ENCODE results near the gene ETV6. TPM values are rescaled to one million over a fixed set of nuclear protein-coding genes. Genes with fewer than 3 reads are reported as not detected.
A peak's percentile ranks its signal among the peaks of the same experiment; 100 is the strongest.

Gene ETV6
- total RNA-seq, 4 donors from 2014 or later = 7.6 to 45.5 (median 8.2) TPM

DNA sequence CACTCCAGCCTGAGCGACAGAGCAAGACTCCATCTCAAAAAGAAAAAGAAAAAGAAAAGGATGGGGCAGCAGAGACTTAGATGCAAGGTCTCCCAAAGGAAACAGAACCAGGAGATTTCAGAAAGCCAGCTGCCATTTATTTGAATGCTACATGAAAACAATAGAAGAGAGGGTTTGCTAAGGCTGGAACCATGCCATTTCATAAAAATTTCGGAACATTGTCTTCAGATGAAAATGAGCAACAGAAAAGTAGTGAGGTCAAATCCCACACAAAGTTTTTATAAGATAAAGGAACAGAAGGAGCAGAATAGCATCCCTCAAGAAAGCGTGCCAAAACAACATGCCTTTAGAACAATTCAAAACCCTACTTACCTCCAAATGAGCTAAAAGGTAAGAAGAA lies 175.3 kb downstream of the ETV6 start:
- Histone ChIP-seq H3K27me3 (no peaks in the 10 kb centered on the region), H3K36me3 (no peaks in the 10 kb centered on the region), H3K4me3 (no peak overlapping the region), H3K27ac (no peak overlapping the region), H3K4me1 (no peaks in the 10 kb centered on the region), H3K9me3 (no peaks in the 10 kb centered on the region)
- TF ChIP-seq, protein P1, sequence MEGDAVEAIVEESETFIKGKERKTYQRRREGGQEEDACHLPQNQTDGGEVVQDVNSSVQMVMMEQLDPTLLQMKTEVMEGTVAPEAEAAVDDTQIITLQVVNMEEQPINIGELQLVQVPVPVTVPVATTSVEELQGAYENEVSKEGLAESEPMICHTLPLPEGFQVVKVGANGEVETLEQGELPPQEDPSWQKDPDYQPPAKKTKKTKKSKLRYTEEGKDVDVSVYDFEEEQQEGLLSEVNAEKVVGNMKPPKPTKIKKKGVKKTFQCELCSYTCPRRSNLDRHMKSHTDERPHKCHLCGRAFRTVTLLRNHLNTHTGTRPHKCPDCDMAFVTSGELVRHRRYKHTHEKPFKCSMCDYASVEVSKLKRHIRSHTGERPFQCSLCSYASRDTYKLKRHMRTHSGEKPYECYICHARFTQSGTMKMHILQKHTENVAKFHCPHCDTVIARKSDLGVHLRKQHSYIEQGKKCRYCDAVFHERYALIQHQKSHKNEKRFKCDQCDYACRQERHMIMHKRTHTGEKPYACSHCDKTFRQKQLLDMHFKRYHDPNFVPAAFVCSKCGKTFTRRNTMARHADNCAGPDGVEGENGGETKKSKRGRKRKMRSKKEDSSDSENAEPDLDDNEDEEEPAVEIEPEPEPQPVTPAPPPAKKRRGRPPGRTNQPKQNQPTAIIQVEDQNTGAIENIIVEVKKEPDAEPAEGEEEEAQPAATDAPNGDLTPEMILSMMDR (IDR thresholded peaks at IDR 0.05) = no peak
- no peak for TF ChIP-seq POLR2A (IDR thresholded peaks at IDR 0.05)
- DNase-seq = no peak
- intact Hi-C loops (cut with DNase I; ENCODE audit: low total_unique reads) = no loop called here

- H3K27ac ChIP-seq = no peak overlapping the region
These were observed 175.8 kb downstream of the ETV6 start for GRCh38 chr12:11825278-11825677.

GRCh38 chr12:11826574-11826973 lies 177.1 kb downstream of the ETV6 start:
- TF ChIP-seq, protein P1 (IDR thresholded peaks at IDR 0.05) = no peak
- no peak for TF ChIP-seq POLR2A (IDR thresholded peaks at IDR 0.05)
- no peak overlapping the region for H3K4me3 ChIP-seq
- H3K36me3 ChIP-seq = no peaks in the 10 kb centered on the region
- H3K27ac ChIP-seq = no peak overlapping the region
- no peaks in the 10 kb centered on the region for H3K4me1 ChIP-seq
- no peaks in the 10 kb centered on the region for H3K27me3 ChIP-seq
- intact Hi-C loops (cut with DNase I; ENCODE audit: low total_unique reads) = no loop called here
- no peaks in the 10 kb centered on the region for H3K9me3 ChIP-seq
- DNase-seq = no peak

More at GRCh38 chr12:11825278-11825677, 175.8 kb downstream of the ETV6 start:
- intact Hi-C loops (cut with DNase I; ENCODE audit: low total_unique reads) = no loop called here
- Histone ChIP-seq H3K4me3 (no peak overlapping the region), H3K36me3 (no peaks in the 10 kb centered on the region), H3K27me3 (no peaks in the 10 kb centered on the region), H3K4me1 (no peaks in the 10 kb centered on the region), H3K9me3 (no peaks in the 10 kb centered on the region)
- TF ChIP-seq, protein P1 (IDR thresholded peaks at IDR 0.05) = no peak
- no peak for TF ChIP-seq POLR2A (IDR thresholded peaks at IDR 0.05)
- no peak for DNase-seq

GRCh38 chr12:11827091-11828061 lies 177.9 kb downstream of the ETV6 start:
- DNase-seq = no peak
- no peaks in the 10 kb centered on the region for H3K9me3 ChIP-seq
- no peak overlapping the region for H3K27ac ChIP-seq
- no peaks in the 10 kb centered on the region for H3K4me1 ChIP-seq
- TF ChIP-seq, protein P1 (IDR thresholded peaks at IDR 0.05) = no peak
- TF ChIP-seq POLR2A (IDR thresholded peaks at IDR 0.05) = no peak
- no peaks in the 10 kb centered on the region for H3K27me3 ChIP-seq
- intact Hi-C loops (cut with DNase I; ENCODE audit: low total_unique reads) = no loop called here
- no peaks in the 10 kb centered on the region for H3K36me3 ChIP-seq
- no peak overlapping the region for H3K4me3 ChIP-seq

GRCh38 chr12:11829764-11830194 lies 180.3 kb downstream of the ETV6 start:
- Histone ChIP-seq H3K36me3 (no peaks in the 10 kb centered on the region), H3K9me3 (no peaks in the 10 kb centered on the region), H3K4me1 (no peaks in the 10 kb centered on the region), H3K4me3 (no peak overlapping the region), H3K27me3 (no peaks in the 10 kb centered on the region), H3K27ac (peak overlapping the region in 1 of 2 donors; percentile 31)
- DNase-seq = no peak
- TF ChIP-seq POLR2A (IDR thresholded peaks at IDR 0.05) = no peak
- TF ChIP-seq, protein P1 (IDR thresholded peaks at IDR 0.05) = no peak
- intact Hi-C loops (cut with DNase I; ENCODE audit: low total_unique reads) = no loop called here

All from uterus (tissue), 4 donors.